H1 (cell line): ENCODE measurements around the gene NARS2. TPM values are rescaled to one million over a fixed set of nuclear protein-coding genes. Genes with fewer than 3 reads are reported as not detected.

Experiments used
- CTCF ChIA-PET: fragments of 300-600 bp; sonication (Branson Sonifier 250); formaldehyde crosslinking; loops from one replicate; lab custom pipeline; 2021; ENCODE audit not compliant: partially characterized antibody; lab: Charles Lee
- POLR2A ChIA-PET: fragments of 300-600 bp; sonication (Branson Sonifier 250); formaldehyde crosslinking; loops from one replicate; lab custom pipeline; 2021; ENCODE audit warnings: inconsistent platforms; ENCODE audit not compliant: partially characterized antibody; lab: Charles Lee
- DNase-seq, 2 experiments: peaks; one replicate each; pipeline versions ENCODE4 v3.0.0 to v3.0.0-alpha.2; 2010 to 2022; ENCODE audit warnings: low spot score in 2 of 2, low read depth in 1 of 2, mixed read lengths in 1 of 2
- FAIRE-seq: peaks from 2 replicates; lab custom pipeline; 2011; peaks lifted over from hg19 to GRCh38; lab: Jason Lieb, UNC
- H2AFZ ChIP-seq: 2 replicates; pipeline ENCODE4 v1.8.1; 2012; ENCODE audit warnings: low read length, inconsistent platforms
- H2AK5ac ChIP-seq: 2 replicates; pipeline ENCODE4 v1.6.1; 2013; ENCODE audit warnings: low read depth, low read length
- H2BK120ac ChIP-seq: replicated peaks from 2 replicates; pipeline ENCODE3; 2013; ENCODE audit warnings: low read depth, low read length, inconsistent platforms
- H2BK12ac ChIP-seq: 2 replicates; pipeline ENCODE4 v1.6.1; 2013; ENCODE audit warnings: low read depth, low read length
- H2BK15ac ChIP-seq: 2 replicates; pipeline ENCODE4 v1.6.1; 2013; ENCODE audit warnings: low read length
- H2BK20ac ChIP-seq: 2 replicates; pipeline ENCODE4 v1.6.1; 2013; ENCODE audit warnings: low read length
- H2BK5ac ChIP-seq: 2 replicates; pipeline ENCODE4 v1.6.1; 2013; ENCODE audit warnings: low read depth, low read length
- H3K14ac ChIP-seq: 2 replicates; pipeline ENCODE4 v1.6.1; 2013; ENCODE audit warnings: inconsistent platforms; ENCODE audit not compliant: insufficient read length
- H3K18ac ChIP-seq: 2 replicates; pipeline ENCODE4 v1.6.1; 2013; ENCODE audit warnings: low read length; ENCODE audit errors: extremely low read depth
- H3K23ac ChIP-seq: 2 replicates; pipeline ENCODE4 v1.6.1; 2013; ENCODE audit warnings: inconsistent platforms; ENCODE audit not compliant: insufficient read length
- H3K23me2 ChIP-seq: 2 replicates; pipeline ENCODE4 v1.6.1; 2013; ENCODE audit warnings: low read depth, low read length
- H3K27ac ChIP-seq: 2 replicates; pipeline ENCODE4 v1.6.1; 2011; ENCODE audit warnings: low read depth, low read length, inconsistent platforms
- H3K27me3 ChIP-seq, 4 experiments: replicated peaks in 1 of 4; 1 replicate in 1 of 4; 2 replicates in 3 of 4; pipeline versions ENCODE4 v1.6.1 to v1.8.1; 2011 to 2013; ENCODE audit warnings: low read length in 3 of 4, mild to moderate bottlenecking in 3 of 4, inconsistent platforms in 2 of 4, mixed read lengths in 2 of 4, moderate library complexity in 1 of 4; ENCODE audit not compliant: control insufficient read depth in 3 of 4, insufficient read depth in 3 of 4; ENCODE audit errors: extremely low read depth in 1 of 4
- H3K36me3 ChIP-seq, 4 experiments: 2 replicates each; pipeline versions ENCODE4 v1.6.1 to v1.8.1; 2011 to 2013; ENCODE audit warnings: mild to moderate bottlenecking in 4 of 4, low read length in 3 of 4, moderate library complexity in 2 of 4, control low read depth in 1 of 4, inconsistent platforms in 1 of 4; ENCODE audit not compliant: insufficient read depth in 4 of 4, control insufficient read depth in 2 of 4
- H3K4ac ChIP-seq: replicated peaks from 2 replicates; pipeline ENCODE3; 2013; ENCODE audit warnings: low read length, low read depth, mixed read lengths, inconsistent platforms; ENCODE audit not compliant: insufficient read length
- H3K4me1 ChIP-seq, 4 experiments: replicated peaks in 1 of 4; 1 replicate in 1 of 4; 2 replicates in 3 of 4; pipeline versions ENCODE4 v1.6.1 to v1.8.1; 2011 to 2013; ENCODE audit warnings: low read length in 3 of 4, inconsistent platforms in 2 of 4, mixed read lengths in 1 of 4; ENCODE audit not compliant: insufficient read depth in 4 of 4, control insufficient read depth in 3 of 4
- H3K4me2 ChIP-seq, 2 experiments: 2 replicates each; pipeline versions ENCODE4 v1.6.1 to v1.8.1; 2011 to 2013; ENCODE audit warnings: low read depth in 2 of 2, low read length in 2 of 2, control low read depth in 1 of 2, inconsistent platforms in 1 of 2, mild to moderate bottlenecking in 1 of 2; ENCODE audit not compliant: insufficient read depth in 1 of 2
- H3K4me3 ChIP-seq, 4 experiments: fragments of 200-600, 300-600 bp in 1 of 4; sonication (generic), shearing (Covaris generic), sonication (Bioruptor Twin) in 1 of 4; 2 replicates each; pipeline versions ENCODE4 v1.5.1 to v1.8.1; 2011 to 2016; ENCODE audit warnings: low read length in 4 of 4, low read depth in 3 of 4, control low read depth in 2 of 4, inconsistent platforms in 2 of 4, mild to moderate bottlenecking in 2 of 4, mixed read lengths in 1 of 4, moderate library complexity in 1 of 4; ENCODE audit not compliant: insufficient read depth in 2 of 4; ENCODE audit errors: extremely low read depth in 1 of 4
- H3K56ac ChIP-seq: replicated peaks from 2 replicates; pipeline ENCODE3; 2013; ENCODE audit warnings: low read depth, mild to moderate bottlenecking, mixed read lengths, low read length, inconsistent platforms; ENCODE audit not compliant: insufficient read length
- H3K79me1 ChIP-seq: 2 replicates; pipeline ENCODE4 v1.6.1; 2013; ENCODE audit warnings: low read depth, low read length, control low read depth
- H3K79me2 ChIP-seq, 2 experiments: 2 replicates each; pipeline versions ENCODE4 v1.6.1 to v1.8.1; 2012 to 2013; ENCODE audit warnings: low read length in 2 of 2, mild to moderate bottlenecking in 2 of 2, inconsistent platforms in 1 of 2; ENCODE audit not compliant: insufficient read depth in 2 of 2, control insufficient read depth in 1 of 2
- H3K9ac ChIP-seq, 4 experiments: replicated peaks in 1 of 4; 1 replicate in 1 of 4; 2 replicates in 3 of 4; pipeline versions ENCODE4 v1.6.1 to v1.8.1; 2011 to 2013; ENCODE audit warnings: low read depth in 3 of 4, low read length in 3 of 4, control low read depth in 2 of 4, mild to moderate bottlenecking in 2 of 4, moderate library complexity in 2 of 4, inconsistent platforms in 1 of 4; ENCODE audit errors: extremely low read depth in 1 of 4
- H3K9me3 ChIP-seq, 2 experiments: 2 replicates each; pipeline versions ENCODE4 v1.6.1 to v1.8.1; 2012 to 2013; ENCODE audit warnings: mild to moderate bottlenecking in 2 of 2, moderate library complexity in 2 of 2, control low read depth in 1 of 2, inconsistent platforms in 1 of 2, low read depth in 1 of 2, low read length in 1 of 2, mixed read lengths in 1 of 2; ENCODE audit not compliant: insufficient read depth in 2 of 2
- H4K20me1 ChIP-seq, 2 experiments: replicated peaks in 1 of 2; 2 replicates each; pipeline versions ENCODE3 to v1.8.1; 2011 to 2013; ENCODE audit warnings: inconsistent platforms in 2 of 2, low read length in 2 of 2, mild to moderate bottlenecking in 1 of 2; ENCODE audit not compliant: insufficient read depth in 2 of 2, control insufficient read depth in 1 of 2
- H4K5ac ChIP-seq: 2 replicates; pipeline ENCODE4 v1.6.1; 2013; ENCODE audit warnings: low read length, low read depth, mixed read lengths, inconsistent platforms; ENCODE audit not compliant: insufficient read length
- H4K8ac ChIP-seq: 2 replicates; pipeline ENCODE4 v1.8.0; 2013; ENCODE audit warnings: mild to moderate bottlenecking, moderate library complexity, low read length, inconsistent platforms; ENCODE audit not compliant: insufficient read depth; ENCODE audit errors: extremely low read depth
- H4K91ac ChIP-seq: replicated peaks from 2 replicates; pipeline ENCODE3; 2013; ENCODE audit warnings: low read length, mixed read lengths, inconsistent platforms; ENCODE audit not compliant: insufficient read length
- SIX5 ChIP-seq: IDR thresholded peaks from 2 replicates; pipeline ENCODE4 v1.6.1; 2011; ENCODE audit warnings: mild to moderate bottlenecking, low read depth, low read length
- SRF ChIP-seq: IDR thresholded peaks from 2 replicates; pipeline ENCODE4 v1.6.1; 2011; ENCODE audit warnings: mild to moderate bottlenecking, low read depth, low read length, moderate library complexity
- WGBS, 2 experiments: shearing (Covaris generic) in 1 of 2; methylation state at CpG; one replicate each; pipeline versions ENCODE4 v1.1.6 to v1.1.7; 2013 to 2015; ENCODE audit warnings: low lambda C conversion rate in 2 of 2, mixed read lengths in 2 of 2, inconsistent platforms in 1 of 2, low coverage in 1 of 2, missing lambda C conversion rate in 1 of 2; ENCODE audit not compliant: insufficient replicate concordance in 2 of 2, insufficient coverage in 1 of 2, insufficient read length in 1 of 2; ENCODE audit errors: extremely low coverage in 1 of 2, missing lambda C conversion rate in 1 of 2; 5-methylcytosine and 5-hydroxymethylcytosine counted together
- polyA plus RNA-seq, 7 experiments: library from polyadenylated mRNA; depleted of rRNA in 3 of 7; stranded (reverse) in 5 of 7; unstranded in 2 of 7; fragments of >200 nt in 5 of 7; fragments of 200-250 nt in 2 of 7; gene quantifications; 1 replicate in 5 of 7; 2 replicates in 1 of 7; 4 replicates in 1 of 7; pipeline versions ENCODE4 v1.2.1 to v1.2.3, GENCODE V29; 2011 to 2013; ENCODE audit warnings: missing spikeins in 2 of 7, mixed read lengths in 2 of 7
- total RNA-seq: library from RNA; stranded (reverse); fragmentation: NEBNext Ultra II Directional; extraction: Animal tissue kit (Norgen Biotek cat#: 25700); gene quantifications from 2 replicates; pipeline ENCODE4 v1.2.1, GENCODE V29; 2021

The NARS2 gene
- total and polyA plus RNA-seq, 2 of the 8 experiments (the other 6 are each of a cell fraction or from before 2014, with no cell fraction given): 26.2 to 51.6 TPM

GRCh38 chr11:78560153-78560552 is 14.5 kb downstream of the NARS2 start:
- Histone ChIP-seq H3K4me3 (no peak overlapping the region), H2BK12ac (no peak overlapping the region), H3K79me2 (peaks cover 0 to 52% of the 10 kb centered on the region in 2 experiments; a peak in 2 of 4 replicates), H2BK15ac (no peak overlapping the region), H2AFZ (no peak overlapping the region), H4K8ac (no peak overlapping the region), H2AK5ac (no peak overlapping the region), H4K20me1 (peaks cover 3 to 4% of the 10 kb centered on the region in 2 experiments), H3K4me2 (no peak overlapping the region), H3K23me2 (peaks cover 5% of the 10 kb centered on the region; the same call in 1 of the 2 replicates), H3K9ac (no peak overlapping the region), H3K4ac (no peak overlapping the region), H4K5ac (no peak overlapping the region), H2BK20ac (no peak overlapping the region), H3K27ac (no peak overlapping the region), H3K18ac (no peak overlapping the region), H3K23ac (no peak overlapping the region), H3K36me3 (peaks cover under 1 to 33% (median 2%) of the 10 kb centered on the region in 4 experiments; a peak in 4 of 8 replicates), H3K27me3 (no peaks in the 10 kb centered on the region), H3K4me1 (peaks cover 0 to 9% (median 5%) of the 10 kb centered on the region in 4 experiments; a peak in 4 of 7 replicates), H4K91ac (no peak overlapping the region), H3K9me3 (no peaks in the 10 kb centered on the region), H3K56ac (no peak overlapping the region), H2BK5ac (no peak overlapping the region), H3K14ac (no peak overlapping the region), H3K79me1 (peaks cover 6% of the 10 kb centered on the region), H2BK120ac (no peak overlapping the region)
- FAIRE-seq: no peak
- DNase-seq: no peak
- ChIA-PET POLR2A (no interaction called here), CTCF (no interaction called here)
- 86% methylated on average over 3 of the region's 3 CpGs; no CpG with 5 or more reads in 1 of the 2 experiments for WGBS, 2 experiments
- TF ChIP-seq SRF (no peak), SIX5 (no peak)
